ENCODE results near the gene FBLIM1. TPM values are rescaled to one million over a fixed set of nuclear protein-coding genes. Genes with fewer than 3 reads are reported as not detected.

The FBLIM1 gene
- total RNA-seq, 1 donor: not detected

- Histone ChIP-seq H3K4me1 (ENCODE audit: insufficient read depth, low read length) (no peaks in the 10 kb centered on the region), H3K27me3 (ENCODE audit: insufficient read depth, low read length) (peaks cover 11% of the 10 kb centered on the region), H3K9me3 (ENCODE audit: low read depth, low read length) (no peaks in the 10 kb centered on the region), H3K4me3 (ENCODE audit: low read length) (no peak overlapping the region)
Measured at GRCh38 chr1:15765495-15766194, 7.0 kb downstream of the FBLIM1 start.

GRCh38 chr1:15767941-15768340 is 9.3 kb downstream of the FBLIM1 start:
- Histone ChIP-seq H3K27me3 (ENCODE audit: insufficient read depth, low read length) (no peaks in the 10 kb centered on the region), H3K4me3 (ENCODE audit: low read length) (no peak overlapping the region), H3K4me1 (ENCODE audit: insufficient read depth, low read length) (no peaks in the 10 kb centered on the region), H3K9me3 (ENCODE audit: low read depth, low read length) (no peaks in the 10 kb centered on the region)

- Histone ChIP-seq H3K27me3 (ENCODE audit: insufficient read depth, low read length) (no peaks in the 10 kb centered on the region), H3K9me3 (ENCODE audit: low read depth, low read length) (no peaks in the 10 kb centered on the region), H3K4me1 (ENCODE audit: insufficient read depth, low read length) (no peaks in the 10 kb centered on the region), H3K4me3 (ENCODE audit: low read length) (no peak overlapping the region)
Measured at GRCh38 chr1:15768388-15768787, 9.8 kb downstream of the FBLIM1 start.

GRCh38 chr1:15770313-15770962 is 11.8 kb downstream of the FBLIM1 start:
- H3K4me3 ChIP-seq (ENCODE audit: low read length): no peak overlapping the region
- no peaks in the 10 kb centered on the region for H3K9me3 ChIP-seq (ENCODE audit: low read depth, low read length)
- H3K27me3 ChIP-seq (ENCODE audit: insufficient read depth, low read length): no peaks in the 10 kb centered on the region
- no peaks in the 10 kb centered on the region for H3K4me1 ChIP-seq (ENCODE audit: insufficient read depth, low read length)

GRCh38 chr1:15771836-15772515 is 13.4 kb downstream of the FBLIM1 start:
- H3K9me3 ChIP-seq (ENCODE audit: low read depth, low read length): no peaks in the 10 kb centered on the region
- no peaks in the 10 kb centered on the region for H3K4me1 ChIP-seq (ENCODE audit: insufficient read depth, low read length)
- no peak overlapping the region for H3K4me3 ChIP-seq (ENCODE audit: low read length)
- H3K27me3 ChIP-seq (ENCODE audit: insufficient read depth, low read length): no peaks in the 10 kb centered on the region

- Histone ChIP-seq H3K4me3 (ENCODE audit: low read length) (no peak overlapping the region), H3K27me3 (ENCODE audit: insufficient read depth, low read length) (no peaks in the 10 kb centered on the region), H3K9me3 (ENCODE audit: low read depth, low read length) (no peaks in the 10 kb centered on the region), H3K4me1 (ENCODE audit: insufficient read depth, low read length) (no peaks in the 10 kb centered on the region)
Measured at GRCh38 chr1:15775706-15776105, 17.1 kb downstream of the FBLIM1 start.

- Histone ChIP-seq H3K4me3 (ENCODE audit: low read length) (no peak overlapping the region), H3K27me3 (ENCODE audit: insufficient read depth, low read length) (no peaks in the 10 kb centered on the region), H3K4me1 (ENCODE audit: insufficient read depth, low read length) (no peaks in the 10 kb centered on the region), H3K9me3 (ENCODE audit: low read depth, low read length) (no peaks in the 10 kb centered on the region)
Measured at GRCh38 chr1:15777909-15778707, 19.5 kb downstream of the FBLIM1 start.

GRCh38 chr1:15785683-15786082 is 27.1 kb downstream of the FBLIM1 start:
- H3K9me3 ChIP-seq (ENCODE audit: low read depth, low read length): no peaks in the 10 kb centered on the region
- H3K4me3 ChIP-seq (ENCODE audit: low read length): no peak overlapping the region
- no peaks in the 10 kb centered on the region for H3K27me3 ChIP-seq (ENCODE audit: insufficient read depth, low read length)
- no peaks in the 10 kb centered on the region for H3K4me1 ChIP-seq (ENCODE audit: insufficient read depth, low read length)

GRCh38 chr1:15786581-15786980 is 28.0 kb downstream of the FBLIM1 start:
- Histone ChIP-seq H3K9me3 (ENCODE audit: low read depth, low read length) (no peaks in the 10 kb centered on the region), H3K4me1 (ENCODE audit: insufficient read depth, low read length) (no peaks in the 10 kb centered on the region), H3K27me3 (ENCODE audit: insufficient read depth, low read length) (no peaks in the 10 kb centered on the region), H3K4me3 (ENCODE audit: low read length) (no peak overlapping the region)

GRCh38 chr1:15788624-15789301 is 30.2 kb downstream of the FBLIM1 start:
- H3K4me1 ChIP-seq (ENCODE audit: insufficient read depth, low read length): no peaks in the 10 kb centered on the region
- H3K27me3 ChIP-seq (ENCODE audit: insufficient read depth, low read length): no peaks in the 10 kb centered on the region
- no peak overlapping the region for H3K4me3 ChIP-seq (ENCODE audit: low read length)

GRCh38 chr1:15796086-15796462 is 37.5 kb downstream of the FBLIM1 start:
- no peak overlapping the region for H3K4me3 ChIP-seq (ENCODE audit: low read length)
- no peaks in the 10 kb centered on the region for H3K9me3 ChIP-seq (ENCODE audit: low read depth, low read length)
- H3K27me3 ChIP-seq (ENCODE audit: insufficient read depth, low read length): no peaks in the 10 kb centered on the region
- no peaks in the 10 kb centered on the region for H3K4me1 ChIP-seq (ENCODE audit: insufficient read depth, low read length)

More at GRCh38 chr1:15788624-15789301, 30.2 kb downstream of the FBLIM1 start:
- H3K9me3 ChIP-seq (ENCODE audit: low read depth, low read length): no peaks in the 10 kb centered on the region

GRCh38 chr1:15797614-15798390 is 39.2 kb downstream of the FBLIM1 start:
- Histone ChIP-seq H3K4me1 (ENCODE audit: insufficient read depth, low read length) (no peaks in the 10 kb centered on the region), H3K9me3 (ENCODE audit: low read depth, low read length) (no peaks in the 10 kb centered on the region), H3K27me3 (ENCODE audit: insufficient read depth, low read length) (no peaks in the 10 kb centered on the region)

GRCh38 chr1:15799004-15799867 is 40.6 kb downstream of the FBLIM1 start:
- Histone ChIP-seq H3K9me3 (ENCODE audit: low read depth, low read length) (no peaks in the 10 kb centered on the region), H3K4me3 (ENCODE audit: low read length) (no peak overlapping the region), H3K4me1 (ENCODE audit: insufficient read depth, low read length) (no peaks in the 10 kb centered on the region), H3K27me3 (ENCODE audit: insufficient read depth, low read length) (no peaks in the 10 kb centered on the region)

More at GRCh38 chr1:15797614-15798390, 39.2 kb downstream of the FBLIM1 start:
- no peak overlapping the region for H3K4me3 ChIP-seq (ENCODE audit: low read length)

All from mononuclear cell (primary cell).